GM18951 (cell line): ENCODE data around the gene PRAMEF20.
"Not testable (repeated sequence)": the region's sequence is repeated elsewhere in the genome, so short reads cannot be mapped to it uniquely, and the experiment has no call there.

ENCODE experiments used
- POLR2A ChIP-seq: IDR thresholded peaks from 4 replicates; pipeline ENCODE4 v1.6.1; 2011; ENCODE audit warnings: mild to moderate bottlenecking; ENCODE audit not compliant: insufficient read length, insufficient read depth; ENCODE audit errors: extremely low read depth
- in situ Hi-C: fragments of 300-500 bp; cut with MboI; formaldehyde crosslinking; loops from one replicate; pipeline ENCODE4 v1.12.0; 2022; ENCODE audit warnings: low sequenced_read_pairs, mixed read lengths, inconsistent platforms; ENCODE audit not compliant: unreplicated experiment

The PRAMEF20 gene

DNA sequence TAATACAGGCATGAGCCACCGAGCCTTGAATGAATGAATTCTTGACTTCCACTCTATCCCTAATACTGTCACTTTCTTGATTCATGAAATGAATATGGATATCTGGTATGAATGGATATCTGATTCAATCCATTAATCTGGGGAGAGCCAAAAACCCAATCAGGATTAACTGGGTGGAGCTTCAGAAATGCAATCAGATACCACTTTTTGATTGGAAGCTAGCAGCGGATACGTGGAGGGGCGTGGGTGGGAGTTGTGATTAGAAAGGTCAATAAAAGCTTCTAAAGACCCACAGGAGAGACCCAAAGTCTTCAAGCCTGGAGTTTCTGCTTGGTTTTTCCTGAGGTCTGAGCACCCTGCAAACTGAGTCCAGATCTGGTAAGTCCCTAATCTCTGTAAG lies at the start of gene PRAMEF20:
PRAMEF20 (plus strand) TSS at position 301 of the 400 bp plus-strand sequence. CDS start 5,905 bp downstream, outside the sequence.
- in situ Hi-C loops, result not testable (repeated sequence)

- in situ Hi-C loops, result not testable (repeated sequence)
Measured at GRCh38 chr1:13362364-13362763, 47.9 kb upstream of the PRAMEF20 start.

DNA sequence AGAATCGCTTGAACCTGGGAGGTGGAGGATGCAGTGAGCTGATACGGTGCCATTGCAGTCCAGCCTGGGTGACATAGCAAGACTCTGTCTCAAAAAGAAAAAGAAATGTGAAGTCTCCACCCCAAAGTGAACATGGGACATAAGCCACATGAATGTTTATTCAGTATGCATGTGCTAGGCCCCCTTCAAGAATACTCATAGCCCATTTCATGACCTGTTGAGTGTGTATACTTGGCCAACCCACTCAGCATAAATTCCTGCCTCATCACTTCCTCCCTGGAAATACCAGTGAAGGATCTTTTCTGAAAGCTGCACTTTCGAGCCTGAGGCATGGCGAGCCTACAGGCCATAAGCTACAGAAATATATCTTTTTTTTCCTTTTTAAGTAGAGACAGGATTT lies 45.3 kb upstream of the PRAMEF20 start:
- in situ Hi-C loops, result not testable (repeated sequence)

DNA sequence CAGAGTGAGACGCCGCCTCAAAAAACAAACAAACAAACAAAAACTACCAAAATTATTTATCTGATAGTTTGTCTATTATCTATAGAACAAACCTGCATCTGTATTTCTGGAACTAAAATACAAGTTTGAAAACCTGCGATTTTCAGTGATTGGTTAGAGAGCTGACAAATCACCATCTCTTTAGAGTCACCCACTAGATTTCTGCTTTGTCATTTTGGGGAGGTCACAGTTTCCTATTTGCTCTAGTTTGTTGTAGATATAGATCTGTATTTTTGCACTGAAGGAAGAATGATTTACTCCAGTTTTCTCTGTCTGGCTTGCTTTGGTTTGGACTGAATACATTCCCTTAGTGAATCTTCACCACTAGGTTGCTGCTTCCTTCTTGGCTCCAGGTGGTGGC lies 43.7 kb upstream of the PRAMEF20 start:
- in situ Hi-C loops, result not testable (repeated sequence)

DNA sequence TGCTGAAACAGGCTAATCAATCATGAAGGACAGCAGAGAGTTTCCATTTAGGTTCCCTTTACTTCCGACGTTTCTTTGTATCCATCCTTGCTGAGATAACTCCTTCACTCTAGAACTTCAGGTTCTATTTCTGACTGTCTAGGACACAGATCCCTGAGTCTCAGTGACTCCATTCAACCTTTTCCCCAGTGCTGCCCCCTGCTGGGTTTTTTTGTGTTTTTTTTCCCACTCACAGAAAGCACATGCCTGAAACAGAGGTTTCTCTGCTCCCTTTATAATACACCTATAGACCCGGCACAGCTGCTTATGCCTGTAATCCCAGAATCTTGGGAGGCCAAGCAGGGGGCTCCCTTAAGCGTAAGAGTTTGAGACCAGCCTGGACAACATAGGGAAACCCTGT lies 41.7 kb upstream of the PRAMEF20 start:
- in situ Hi-C loops, result not testable (repeated sequence)

GRCh38 chr1:13378983-13379382 lies 31.3 kb upstream of the PRAMEF20 start:
- in situ Hi-C loops, result loop anchor here (25.0 kb wide), 1 partner anchor 142 kb away; the partner anchor contains the start of gene PRAMEF18

DNA sequence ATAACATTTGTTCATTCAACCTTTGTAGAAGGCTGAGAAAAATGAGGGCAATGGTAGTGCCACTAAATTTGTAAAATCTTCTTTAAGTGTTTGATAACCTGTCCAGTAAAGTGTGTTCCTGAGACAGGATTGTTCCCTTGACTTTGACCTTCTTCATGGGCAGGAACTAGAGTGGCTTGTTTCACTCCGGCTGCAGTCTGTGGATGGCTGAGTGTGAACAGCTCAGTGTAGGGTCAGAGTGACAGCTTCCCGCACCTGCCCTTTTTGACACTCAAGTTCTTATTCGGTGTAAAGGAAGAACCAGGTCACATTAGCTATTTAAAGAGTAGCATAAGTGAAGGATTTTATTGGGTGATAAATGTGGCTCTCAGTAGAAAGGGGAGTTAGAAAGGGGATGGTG lies 29.9 kb upstream of the PRAMEF20 start:
- in situ Hi-C loops, result loop anchor here (25.0 kb wide), 1 partner anchor 143 kb away; the partner anchor contains the start of gene PRAMEF18

DNA sequence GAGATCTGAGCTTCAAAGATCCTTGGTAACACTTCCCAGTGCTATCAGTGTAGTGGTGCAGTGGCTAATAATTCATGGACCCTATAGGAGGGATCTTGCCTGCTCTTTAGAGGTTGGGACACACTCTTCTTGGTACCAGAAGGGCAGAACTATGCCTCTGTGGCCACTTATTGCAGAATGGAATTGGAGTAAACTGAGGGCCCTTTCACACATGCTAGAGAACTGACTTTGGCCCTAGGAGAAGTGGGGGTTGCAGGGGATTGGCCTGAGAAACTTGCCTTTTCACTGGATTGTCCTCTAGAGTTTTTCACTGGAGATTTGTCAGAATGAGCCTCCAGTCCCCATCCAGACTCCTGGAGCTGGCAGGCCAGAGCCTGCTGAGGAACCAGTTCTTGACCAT lies 20.9 kb upstream of the PRAMEF20 start, which contains the start of gene PRAMEF17:
PRAMEF17 (plus strand) TSS at position 301 of the 400 bp plus-strand sequence; CDS start at position 327, 26 bp downstream.
- in situ Hi-C loops, result loop anchor here (25.0 kb wide), 1 partner anchor 152 kb away; the partner anchor contains the start of gene PRAMEF18

DNA sequence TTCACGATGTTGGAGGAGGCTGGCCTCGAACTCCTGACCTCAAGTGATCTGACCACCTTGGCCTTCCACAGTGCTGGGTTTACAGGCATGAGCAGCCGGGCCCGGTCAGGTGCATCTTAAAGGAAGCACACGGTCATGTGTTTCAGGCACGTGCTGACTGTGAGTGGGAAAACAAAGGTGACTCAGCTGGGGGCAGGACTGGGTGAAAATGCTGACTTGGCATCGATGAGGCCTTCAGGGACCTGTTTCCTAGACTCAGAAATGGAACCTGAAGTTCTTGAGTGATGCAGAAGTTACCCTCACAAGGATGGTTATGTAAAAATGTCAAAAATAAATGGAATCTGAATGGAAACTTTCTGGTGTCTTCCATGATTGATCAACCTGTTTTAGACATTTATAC lies 17.2 kb upstream of the PRAMEF20 start:
- in situ Hi-C loops, result loop anchor here (25.0 kb wide), 1 partner anchor 156 kb away; the partner anchor contains the start of gene PRAMEF18

DNA sequence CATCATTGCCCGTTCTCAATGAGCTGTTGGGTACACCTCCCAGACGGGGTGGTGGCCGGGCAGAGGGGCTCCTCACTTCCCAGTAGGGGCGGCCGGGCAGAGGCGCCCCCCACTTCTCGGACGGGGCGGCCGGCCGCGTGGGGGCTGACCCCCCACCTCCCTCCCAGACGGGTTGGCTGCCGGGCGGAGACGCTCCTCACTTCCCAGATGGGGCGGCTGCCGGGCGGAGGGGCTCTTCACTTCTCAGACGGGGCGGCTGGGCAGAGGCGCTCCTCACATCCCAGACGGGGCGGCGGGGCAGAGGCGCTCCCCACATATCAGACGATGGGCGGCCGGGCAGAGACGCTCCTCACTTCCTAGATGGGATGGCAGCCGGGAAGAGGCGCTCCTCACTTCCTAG lies 15.5 kb upstream of the PRAMEF20 start:
- in situ Hi-C loops, result loop anchor here (25.0 kb wide), 1 partner anchor 157 kb away; the partner anchor contains the start of gene PRAMEF18

GRCh38 chr1:13395311-13395710 lies 14.9 kb upstream of the PRAMEF20 start:
- in situ Hi-C loops, result loop anchor here (25.0 kb wide), 1 partner anchor 158 kb away; the partner anchor contains the start of gene PRAMEF18

- in situ Hi-C loops, result no loop called here
- TF ChIP-seq POLR2A, result no peak
Measured at GRCh38 chr1:13407811-13408210, 2.4 kb upstream of the PRAMEF20 start.

DNA sequence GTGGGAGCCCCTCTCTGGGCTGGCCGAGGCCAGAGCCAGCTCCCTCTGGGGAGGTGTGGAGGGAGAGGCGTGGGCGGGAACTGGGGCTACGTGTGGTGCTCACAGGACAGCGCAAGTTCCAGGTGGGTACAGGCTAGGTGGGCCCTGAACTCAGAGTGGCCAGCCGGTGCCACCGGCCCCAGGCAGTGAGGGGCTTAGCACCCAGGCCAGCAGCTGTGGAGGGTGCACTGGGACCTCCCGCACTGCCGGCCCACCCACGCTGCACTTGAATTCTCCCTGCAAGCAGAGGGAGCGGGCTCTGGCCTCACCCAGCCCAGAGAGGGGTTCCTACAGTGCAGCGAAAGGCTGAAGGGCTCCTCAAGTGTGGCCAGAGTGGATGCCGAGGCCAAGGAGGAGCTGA lies 20.2 kb downstream of the PRAMEF20 start:
- no peak for TF ChIP-seq POLR2A
- in situ Hi-C loops, result no loop called here

DNA sequence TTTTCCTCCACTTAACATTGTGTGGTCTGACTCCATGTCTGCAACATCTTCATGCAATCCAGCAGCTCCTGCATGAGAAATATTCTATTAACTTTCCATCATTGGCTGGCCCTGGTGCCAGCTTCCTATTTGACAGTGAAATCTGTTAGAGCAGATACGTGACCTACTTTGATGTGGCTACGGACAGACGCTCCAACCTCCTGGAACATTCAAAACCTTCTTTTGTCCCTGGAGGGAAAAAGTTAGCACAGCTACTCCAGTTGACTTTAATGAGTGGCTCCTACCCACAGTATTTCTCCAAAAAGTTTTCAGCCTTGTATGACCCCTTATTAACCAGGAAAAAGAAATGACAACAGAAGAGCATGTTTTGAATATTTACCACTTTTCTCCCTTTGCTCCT lies 22.0 kb downstream of the PRAMEF20 start:
- TF ChIP-seq POLR2A, result no peak

DNA sequence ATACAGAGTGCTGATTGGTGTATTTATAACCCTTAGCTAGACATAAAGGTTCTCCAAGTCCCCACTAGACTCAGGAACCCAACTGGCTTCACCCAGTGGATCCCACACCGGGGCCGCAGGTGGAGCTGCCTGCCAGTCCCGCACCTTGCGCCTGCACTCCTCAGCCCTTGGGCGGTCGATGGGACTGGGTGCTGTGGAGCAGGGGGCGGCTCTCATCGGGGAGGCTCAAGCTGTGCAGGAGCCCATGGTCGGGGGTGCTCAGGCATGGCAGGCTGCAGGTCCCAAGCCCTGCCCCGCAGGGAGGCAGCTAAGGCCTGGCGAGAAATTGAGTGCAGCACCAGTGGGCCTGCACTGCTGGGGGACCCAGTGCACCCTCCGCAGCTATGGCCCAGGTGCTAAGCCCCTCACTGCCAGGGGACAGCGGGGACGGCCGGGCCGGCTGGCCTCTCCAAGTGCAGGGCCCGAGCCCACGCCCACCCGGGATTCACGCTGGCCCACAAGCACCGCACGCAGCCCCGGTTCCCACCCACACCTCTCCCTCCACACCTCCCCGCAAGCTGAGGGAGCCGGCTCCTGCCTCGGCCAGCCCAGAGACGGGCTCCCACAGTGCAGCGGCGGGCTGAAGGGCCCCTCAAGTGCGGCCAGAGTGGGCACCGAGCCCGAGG lies 23.6 kb downstream of the PRAMEF20 start:
- in situ Hi-C loops, result not testable (repeated sequence)

More for the DNA sequence above, 22.0 kb downstream of the PRAMEF20 start:
- in situ Hi-C loops, result no loop called here

DNA sequence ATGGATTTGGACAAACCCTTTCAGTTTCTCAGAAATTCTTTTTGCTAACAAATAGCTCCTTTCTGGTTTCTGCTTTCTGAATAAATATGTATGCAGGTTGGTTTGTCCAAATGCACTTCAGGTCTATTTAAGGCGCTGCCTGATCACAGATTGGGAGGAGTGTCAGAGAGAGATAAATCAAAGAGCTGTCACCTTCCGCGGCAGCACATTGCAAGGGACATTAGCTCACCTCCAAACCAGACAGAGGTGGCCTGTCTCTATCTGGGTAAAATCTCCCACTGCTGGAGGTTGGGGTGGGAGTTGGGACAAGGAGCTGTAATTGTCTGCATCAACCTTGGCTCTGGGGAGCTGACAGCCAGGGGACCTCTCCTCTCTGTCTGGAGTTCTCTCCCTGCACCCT lies 25.2 kb downstream of the PRAMEF20 start:
- TF ChIP-seq POLR2A, result no peak
- in situ Hi-C loops, result no loop called here

- in situ Hi-C loops, result not testable (repeated sequence)
Measured at GRCh38 chr1:13439104-13439783, 29.0 kb downstream of the PRAMEF20 start.
